HG02981 (cell line): ENCODE data around the gene PRR3.

Experiments
- ATAC-seq: cut with Tn5 transposase; IDR thresholded peaks from one replicate; pipeline ENCODE4 v1.9.1; 2021; ENCODE audit warnings: mild to moderate bottlenecking, moderate library complexity; ENCODE audit not compliant: unreplicated experiment

Gene PRR3

DNA sequence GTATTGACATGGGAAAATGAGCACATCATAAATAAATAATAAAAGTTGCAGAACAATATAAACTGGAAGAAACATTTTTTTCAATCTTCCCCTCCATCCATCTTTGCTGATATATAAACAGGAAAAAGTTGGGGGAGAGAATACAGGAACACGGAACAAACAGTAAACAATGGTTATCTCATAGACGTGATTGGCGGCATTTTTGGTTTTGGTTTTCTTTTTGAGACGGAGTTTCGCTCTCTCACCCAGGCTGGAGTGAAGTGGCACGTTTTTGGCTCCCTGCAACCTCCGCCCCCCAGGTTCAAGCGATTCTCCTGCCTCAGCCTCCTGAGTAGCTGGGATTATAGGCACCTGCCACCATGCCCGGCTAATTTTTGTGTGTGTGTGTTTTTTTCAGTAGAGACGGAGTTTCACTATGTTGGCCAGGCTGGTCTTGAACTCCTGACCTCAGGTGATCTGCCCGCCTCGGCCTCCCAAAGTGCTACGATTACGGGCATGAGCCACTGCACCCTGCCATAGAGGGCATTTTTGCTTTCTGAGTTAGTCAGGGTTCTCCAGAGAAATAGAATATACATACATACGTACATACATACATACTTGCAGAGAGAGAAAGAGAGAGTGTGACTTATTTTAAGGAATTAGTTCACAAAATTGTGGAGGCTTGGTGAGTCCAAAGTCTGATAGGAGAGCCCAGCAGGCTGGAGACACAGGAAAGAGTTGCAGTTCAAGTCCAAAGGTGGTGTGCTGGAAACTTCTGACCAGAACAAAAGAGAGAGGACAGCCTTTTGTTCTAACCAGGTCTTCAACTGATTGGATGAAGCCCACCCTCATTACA, 23.4 kb upstream of the PRR3 start:
- no peak for ATAC-seq

DNA sequence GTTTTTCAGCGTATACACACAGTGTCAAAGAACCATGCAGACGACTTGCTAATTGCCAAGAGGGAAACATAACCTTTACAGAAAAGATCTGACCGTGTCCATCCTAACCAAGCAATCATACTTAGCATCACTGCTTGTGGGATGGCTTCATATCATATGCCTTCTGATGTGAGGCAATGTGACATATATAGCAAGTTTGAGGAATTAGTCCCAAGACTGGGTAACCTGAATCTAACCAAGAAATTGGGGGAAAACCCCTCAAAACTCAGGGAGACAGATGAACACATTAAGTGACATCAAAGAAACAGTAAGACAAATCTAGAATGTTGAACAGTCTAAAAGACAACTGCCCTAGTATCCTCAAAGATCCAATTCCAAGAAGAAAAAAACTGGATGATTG, 19.2 kb upstream of the PRR3 start:
- ATAC-seq: no peak

DNA sequence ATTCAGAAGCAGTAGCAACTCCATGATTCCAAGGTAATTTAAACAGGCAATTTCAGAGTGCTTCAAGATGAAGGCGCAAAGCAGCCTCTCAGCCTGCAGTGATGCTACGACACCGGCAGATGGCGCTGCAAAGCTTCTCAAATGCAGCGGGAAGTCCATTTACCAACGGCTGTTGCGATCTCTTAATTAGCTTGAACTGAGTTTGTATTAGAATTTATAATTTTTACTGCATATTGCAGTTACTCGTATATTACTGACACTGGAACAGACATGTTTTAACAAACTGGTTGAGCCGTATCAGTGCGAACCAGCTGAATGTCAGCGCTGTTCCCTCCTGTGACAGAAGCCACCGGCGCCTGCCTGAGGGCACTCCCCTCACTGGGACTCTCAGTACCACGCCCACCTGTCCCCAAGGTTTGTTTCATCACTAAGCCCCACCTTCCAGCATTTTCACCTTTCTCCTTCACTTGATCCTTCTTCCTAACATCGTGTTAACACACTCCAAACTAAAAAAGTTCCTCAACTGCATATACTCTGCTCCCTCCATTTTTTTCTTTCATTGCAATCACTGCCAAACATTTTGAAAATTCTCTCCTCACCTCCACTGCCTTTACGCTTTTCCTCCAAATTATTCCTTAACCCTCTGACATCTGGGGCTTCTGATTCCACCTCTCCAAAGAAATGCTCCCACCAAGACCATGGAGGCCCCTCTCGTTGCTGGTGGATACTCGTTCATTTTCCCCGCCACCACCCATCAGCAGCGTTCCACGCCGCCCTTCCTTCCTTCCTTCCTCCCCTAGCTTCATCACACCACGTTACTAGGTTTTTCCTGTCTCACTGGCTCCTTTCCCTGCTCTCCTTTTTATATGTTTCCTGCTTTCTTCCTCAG, 15.3 kb upstream of the PRR3 start:
- ATAC-seq: no peak

DNA sequence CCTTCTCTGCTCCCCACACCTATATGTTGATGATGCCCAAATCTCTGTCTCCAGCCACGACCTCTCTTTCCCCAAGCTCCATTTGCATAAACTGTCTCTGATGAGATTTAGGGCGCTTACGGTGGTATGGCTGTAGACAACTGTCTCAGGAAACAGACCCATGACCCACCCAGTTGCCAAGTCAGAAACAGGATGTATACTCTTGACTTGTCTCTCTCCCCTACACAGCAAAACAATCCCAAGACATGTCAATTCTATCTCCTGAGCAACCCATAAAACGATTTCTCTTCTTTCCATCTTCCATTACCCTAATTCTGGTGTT, 14.7 kb upstream of the PRR3 start:
- ATAC-seq: no peak

DNA sequence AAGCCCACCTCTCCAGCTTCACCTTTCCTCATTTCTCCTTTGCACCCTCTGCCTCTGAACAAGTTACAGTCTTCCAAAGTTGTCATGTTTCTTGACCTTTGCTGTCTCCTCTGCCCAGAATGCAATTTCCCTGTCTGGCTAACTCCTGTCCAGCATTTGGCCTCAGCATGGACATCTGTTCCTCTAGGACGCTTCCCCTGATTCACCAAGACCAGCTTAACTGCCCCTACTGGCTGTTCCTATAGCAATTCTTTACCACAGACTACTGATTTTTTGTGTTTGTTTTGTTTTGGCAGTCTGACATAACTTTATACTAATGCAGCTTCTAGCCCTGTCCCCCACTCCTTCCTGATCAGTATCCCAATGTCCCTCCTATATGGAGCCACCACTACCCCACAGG, 14.2 kb upstream of the PRR3 start:
- ATAC-seq: no peak

DNA sequence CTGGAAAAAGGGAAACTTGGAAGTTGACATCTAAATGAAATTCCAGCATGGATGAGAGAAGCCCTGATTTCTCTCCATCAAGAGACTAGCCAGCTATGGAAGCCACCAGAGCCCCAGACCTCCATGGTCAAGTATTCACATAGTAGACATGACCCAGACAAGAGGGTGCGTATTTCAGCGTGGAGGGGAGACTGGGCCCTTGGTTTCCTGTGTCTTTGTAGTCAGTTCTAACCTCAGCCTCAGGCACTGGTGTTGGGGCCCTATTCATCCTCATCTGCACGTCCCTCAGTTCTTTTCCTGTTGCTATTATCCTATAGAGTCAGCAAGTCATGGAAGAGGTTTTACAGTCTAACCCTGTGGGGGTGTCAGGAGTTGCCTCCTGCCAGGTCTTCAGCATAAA, 13.3 kb upstream of the PRR3 start:
- no peak for ATAC-seq

DNA sequence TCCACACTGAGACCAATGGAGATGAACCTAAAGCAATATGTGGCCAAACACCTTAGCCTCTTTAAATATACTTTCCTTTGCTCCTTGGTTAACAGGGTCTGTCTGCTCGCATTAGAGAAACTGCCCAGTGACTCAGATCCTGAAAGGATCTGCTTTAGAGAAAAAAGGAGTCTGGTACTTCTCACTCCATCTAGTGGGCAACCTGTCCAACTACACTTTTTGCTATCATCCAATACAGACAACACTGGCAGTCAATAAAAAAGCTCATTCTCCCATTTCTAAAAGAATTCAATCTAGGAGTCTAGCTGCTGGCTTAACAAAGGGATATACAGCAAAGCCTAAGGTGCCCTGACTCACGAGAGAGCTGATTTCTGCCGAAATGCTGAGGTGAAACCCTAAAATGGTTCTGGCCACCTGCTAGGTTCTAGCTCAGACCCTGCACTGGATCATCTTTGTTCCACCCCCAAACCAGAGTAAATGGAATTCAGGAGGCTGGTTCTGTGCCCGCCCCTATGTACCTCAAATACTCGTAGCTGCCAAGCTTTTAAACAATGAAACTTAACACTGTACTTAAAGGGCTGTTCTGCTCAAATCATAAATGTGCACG, 12.3 kb upstream of the PRR3 start:
- ATAC-seq: no peak

DNA sequence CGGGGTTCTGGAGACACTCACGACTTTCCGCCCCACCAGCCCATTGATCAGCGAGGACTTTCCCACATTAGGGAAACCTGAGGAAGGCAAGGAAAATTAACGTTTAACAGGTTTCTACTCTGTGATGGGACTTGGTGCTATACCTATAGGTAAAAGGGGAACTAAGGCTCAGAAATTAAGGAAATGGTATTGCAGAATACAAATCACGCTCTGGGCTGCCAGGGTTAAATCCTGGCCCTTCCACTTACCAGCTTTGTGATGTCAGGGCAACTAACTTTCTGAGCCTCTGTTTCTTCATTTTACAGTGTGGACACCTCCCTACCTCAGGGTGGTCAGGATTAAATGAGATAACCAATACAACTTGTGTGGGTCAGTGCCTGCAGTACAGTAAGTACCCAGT, 9.6 kb upstream of the PRR3 start:
- ATAC-seq: no peak

DNA sequence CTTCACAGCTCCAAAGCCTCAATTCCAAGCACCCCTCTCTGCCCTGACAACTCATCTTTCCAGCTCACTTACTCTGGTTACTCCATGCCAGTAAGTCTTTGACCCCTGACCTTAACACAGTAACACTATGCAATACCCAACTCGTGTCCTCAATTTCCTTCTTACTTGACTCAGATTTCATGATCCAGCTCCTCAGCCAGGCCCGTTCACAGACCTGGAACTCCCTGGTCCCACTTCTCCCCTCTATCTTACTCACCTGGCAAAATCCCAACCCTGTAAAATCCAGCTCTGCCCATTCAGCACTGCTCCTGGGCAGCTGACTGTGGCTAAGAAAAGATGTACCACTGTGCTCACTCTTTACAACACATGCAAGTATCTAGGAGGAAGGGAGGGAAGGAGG, 8.7 kb upstream of the PRR3 start:
- ATAC-seq: no peak

DNA sequence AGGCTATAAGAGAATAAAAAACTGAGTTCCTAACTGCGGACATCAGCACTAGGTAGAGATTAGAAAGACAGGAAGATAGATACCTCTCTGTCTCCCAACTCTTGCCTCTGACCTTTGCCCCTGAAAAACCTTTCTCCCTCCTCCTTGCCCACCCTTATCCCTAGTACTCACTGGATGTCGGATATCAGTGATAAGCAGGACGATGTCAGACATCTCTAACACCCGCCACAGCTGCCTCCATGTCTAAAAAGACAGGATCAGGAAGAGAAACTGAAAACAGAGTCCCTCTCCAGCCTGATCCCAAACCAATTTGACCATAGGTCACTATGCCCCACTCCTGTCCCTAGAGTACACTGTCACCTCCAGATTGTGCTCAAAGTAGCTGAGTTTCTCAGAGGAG, 2.7 kb upstream of the PRR3 start:
- ATAC-seq: no peak

DNA sequence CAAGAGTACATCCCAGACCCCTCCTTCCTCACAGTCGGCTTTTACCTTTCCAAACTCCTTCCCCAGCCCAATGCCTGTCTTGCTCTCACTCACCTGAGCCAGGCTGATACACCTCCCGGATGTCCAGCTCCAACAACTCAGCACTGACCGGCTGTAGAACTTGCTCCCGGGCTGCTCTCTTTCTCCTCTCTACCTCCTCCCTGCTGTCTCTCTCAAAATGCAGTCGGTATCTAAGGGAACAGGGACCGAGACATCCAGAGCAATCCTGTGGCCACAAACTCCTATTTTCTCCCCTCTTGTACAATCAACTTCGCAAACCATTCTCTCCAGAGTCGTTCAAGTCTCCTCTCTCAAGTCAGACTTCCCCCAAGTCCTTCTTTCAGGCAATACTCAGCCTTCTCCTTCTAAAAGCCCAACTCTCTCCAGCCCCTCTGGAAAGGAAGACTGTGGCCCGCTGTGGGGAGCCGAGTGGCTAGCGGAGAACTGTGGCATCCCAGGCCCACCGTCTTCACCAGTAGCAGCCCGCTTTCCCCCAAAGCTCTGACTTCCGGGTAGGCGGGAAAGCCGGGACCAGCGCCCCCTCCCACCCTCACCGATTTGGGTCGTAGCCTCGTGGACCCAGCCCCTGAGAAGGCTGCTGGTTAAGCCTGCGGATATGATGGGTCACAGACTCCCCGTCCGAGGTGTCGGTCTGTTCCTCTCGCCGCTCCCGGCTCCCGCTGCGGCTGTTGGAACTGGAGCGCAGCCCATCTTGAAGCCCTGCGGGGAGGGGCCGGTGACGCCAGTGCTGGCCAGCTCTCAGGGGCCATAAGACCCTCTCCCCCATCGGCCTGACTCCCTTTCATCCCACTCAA, 1.9 kb upstream of the PRR3 start:
- no peak for ATAC-seq

DNA sequence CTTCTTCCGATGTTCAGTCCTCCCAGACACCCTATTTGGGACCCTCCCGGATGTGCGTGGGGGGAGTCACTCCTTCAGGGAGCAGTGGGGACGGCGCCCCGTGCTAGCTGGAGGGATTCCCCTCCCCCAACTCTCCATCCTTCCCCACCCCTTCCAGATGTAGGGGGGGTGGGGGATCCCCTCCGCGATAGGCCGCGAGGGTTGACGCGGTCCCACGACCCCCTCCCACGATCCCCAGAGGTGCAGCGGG, 1.4 kb upstream of the PRR3 start:
- ATAC-seq: no peak

DNA sequence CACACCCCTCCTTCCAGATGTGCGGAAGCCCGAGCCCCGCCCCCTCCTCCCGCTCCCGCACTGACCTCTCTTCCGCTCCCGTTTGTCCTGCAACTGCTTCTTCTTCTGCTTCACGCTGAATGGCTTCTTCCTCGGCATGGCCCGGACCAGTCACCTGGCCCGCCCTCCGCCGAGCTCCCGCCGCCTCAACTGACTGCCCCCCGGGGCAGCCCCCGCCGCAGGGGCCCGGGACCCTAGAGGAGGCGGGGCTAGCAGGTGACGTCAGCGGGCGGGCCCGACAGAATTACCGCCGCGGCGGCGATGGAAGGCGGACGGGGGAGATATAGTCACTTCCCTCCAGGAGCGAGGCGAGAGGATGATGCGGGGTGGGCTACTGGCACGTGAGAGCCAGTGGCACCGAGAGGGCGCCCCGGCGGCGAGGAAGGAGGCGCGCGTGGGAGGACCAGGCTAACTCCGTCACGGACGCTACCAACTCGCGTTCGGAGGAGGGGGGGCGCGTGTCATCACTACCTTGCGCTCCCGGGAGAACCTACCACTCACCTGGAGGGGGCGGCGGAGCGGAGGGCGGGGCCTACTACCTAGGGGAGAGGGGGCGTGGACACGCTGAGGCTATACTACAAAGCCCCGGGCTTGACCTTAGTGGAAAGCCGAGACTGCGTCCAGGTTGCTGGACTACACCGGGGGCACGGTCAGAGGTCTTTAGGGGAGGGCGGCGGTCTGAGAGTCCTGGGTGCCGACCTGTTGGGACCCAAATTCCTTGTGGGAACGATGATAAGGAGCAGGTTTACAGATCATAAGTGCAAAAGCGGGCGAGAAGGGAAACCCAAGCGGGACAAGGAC, 809 bp upstream of the PRR3 start, which contains the start of gene GNL1:
TSS of gene GNL1 (minus strand) at position 424 of the 840 bp plus-strand sequence. CDS start at position 138, 286 bp downstream.
- ATAC-seq: peak; percentile 75

DNA sequence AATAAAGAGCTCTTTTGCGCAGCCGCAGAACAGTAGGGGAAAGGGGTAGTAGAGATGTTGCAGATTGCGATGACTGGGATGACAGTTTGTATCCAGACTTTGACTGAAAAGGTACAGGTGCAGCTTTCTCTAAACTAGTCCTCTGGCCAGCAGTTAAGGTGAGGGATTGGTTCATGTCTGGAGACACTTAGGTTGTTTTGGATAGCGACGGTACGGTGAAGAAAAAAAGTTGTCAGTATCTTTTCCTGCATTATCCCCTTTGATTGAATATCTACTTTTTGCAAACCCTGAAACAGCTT, 537 bp downstream of the PRR3 start:
- no peak for ATAC-seq

DNA sequence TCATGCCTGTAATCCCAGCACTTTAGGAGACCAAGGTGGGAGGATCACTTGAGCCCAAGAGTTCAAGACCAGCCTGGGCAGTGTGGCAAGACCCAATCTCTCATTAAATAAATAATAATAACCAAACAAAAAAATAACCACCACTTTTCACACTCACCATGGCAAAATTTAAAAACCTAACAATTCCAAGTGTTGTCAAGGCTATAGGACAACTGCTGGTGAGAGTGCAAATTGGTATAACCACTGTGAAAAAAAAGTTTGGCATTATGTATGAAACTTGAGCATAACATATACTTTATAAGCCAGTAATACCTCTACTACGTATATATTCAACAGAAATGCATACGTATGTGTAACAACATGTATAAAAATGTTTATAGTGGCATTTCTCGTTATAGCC, 3.8 kb downstream of the PRR3 start:
- ATAC-seq: no peak

DNA sequence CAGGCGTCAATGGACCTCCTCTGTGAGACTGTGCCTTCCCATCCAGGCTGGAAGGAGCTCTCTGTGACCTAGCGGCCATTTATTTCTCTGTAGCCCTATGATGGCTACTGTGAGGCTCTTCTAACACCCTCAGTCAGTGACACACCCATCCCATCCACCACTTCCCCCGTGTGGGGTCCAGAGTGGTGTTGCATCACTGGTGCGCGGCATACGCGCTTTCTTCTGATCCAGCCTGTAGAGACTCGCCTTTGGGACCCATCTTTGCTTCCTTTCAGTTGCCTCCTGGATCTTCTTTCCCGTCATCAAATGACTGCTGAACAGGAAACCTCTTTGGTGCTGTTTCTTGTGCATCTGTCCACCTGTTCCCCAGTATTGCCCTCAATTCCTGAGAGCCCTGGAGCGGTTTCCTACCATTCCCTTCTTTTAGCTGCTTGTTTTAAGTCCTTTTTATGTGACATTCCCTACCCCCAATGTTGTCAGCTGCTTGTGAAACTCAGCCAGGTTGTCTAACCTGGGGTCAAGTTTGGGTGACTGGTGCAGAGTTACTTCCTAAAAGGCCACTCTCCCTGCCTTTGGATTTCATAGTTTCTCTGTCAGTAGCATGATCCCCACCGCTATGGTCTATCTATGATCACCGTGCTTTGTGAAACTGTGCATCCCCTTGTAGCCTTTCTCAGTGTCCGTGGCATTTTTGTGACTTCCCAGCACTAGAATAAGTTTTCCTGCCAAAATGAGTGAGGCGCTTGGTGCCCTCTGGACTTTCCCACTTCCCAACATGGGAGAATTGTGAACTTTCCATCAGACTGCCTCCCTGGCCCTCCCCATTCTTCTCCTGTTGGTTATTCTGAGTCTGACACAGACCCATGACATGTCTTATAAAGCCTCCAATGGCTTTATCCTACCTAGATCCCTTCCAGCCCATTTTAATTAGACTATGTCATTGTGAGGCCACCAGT, 5.7 kb downstream of the PRR3 start:
- no peak for ATAC-seq

DNA sequence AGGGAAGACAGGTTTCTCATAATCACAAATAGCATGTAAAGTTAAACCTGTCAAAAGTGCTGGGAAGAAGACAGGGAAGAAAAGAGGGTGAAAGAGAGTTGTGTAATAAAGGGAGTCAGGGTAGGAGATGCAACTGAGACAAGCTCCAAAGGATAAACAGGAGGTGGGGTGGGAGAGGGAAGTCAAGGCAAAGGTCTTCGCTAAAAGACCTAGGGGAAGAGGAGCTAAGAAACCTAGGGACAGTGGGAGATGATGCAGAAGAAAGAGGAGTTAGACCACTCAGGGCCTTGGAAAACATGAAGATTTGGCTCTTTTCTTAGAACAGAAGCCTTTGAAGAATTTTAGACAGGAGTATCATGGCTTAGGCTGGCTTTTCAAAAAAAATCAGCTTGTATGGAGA, 7.0 kb downstream of the PRR3 start:
- no peak for ATAC-seq

DNA sequence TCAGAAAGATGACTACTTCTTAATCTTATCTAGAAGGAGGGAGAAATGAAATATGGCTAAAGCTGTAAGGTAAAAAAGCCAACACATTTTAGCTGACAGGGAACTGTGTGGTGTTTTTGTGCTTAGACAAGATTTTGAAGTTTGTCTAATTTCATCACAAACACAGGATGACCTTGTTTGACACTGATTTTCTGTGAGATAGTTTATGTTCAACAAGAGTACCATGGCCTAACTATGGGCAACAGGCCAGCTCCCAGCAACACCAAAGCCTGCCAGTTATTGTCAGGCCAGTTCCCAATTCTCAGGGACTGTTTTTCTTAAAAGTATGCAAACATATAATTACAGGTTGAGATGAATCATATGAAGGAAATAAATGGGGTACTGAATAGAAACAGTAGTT, 8.7 kb downstream of the PRR3 start:
- ATAC-seq: no peak

DNA sequence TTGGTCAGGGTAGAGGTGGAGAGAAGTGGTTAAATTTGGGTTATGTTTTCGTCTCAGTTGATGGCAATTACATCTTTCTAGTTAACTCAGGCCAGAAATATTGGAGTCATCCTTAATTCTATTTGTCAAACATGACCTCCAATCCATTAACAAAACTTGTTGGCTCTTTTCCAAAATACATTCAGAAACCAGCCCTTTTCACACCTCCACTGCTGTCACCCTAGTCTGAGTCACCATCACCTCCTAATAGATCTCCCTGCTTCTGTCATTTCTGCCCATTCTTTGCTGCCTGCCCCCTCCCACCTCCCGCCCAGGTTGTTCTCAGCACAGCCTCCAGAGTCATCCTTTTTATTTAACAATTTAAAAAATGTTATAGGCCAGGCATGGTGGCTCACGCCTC, 11.2 kb downstream of the PRR3 start:
- no peak for ATAC-seq
